Activated T-helper 1 cell treated with anti-CD3 and anti-CD28 coated beads, Interleukin-12 subunit alpha, Interleukin-12 subunit beta, Interleukin-2, Interleukin-4 antibody, amounts not matched to agents 30 ng/mL and 10 ng/mL and 1 ng/mL, durations not matched to agents 14 hours and 24 hours and 36 hours (primary cell): ENCODE data around the gene NOD1. TPM values are rescaled to one million over a fixed set of nuclear protein-coding genes. Genes with fewer than 3 reads are reported as not detected.
"Not testable (repeated sequence)": the region's sequence is repeated elsewhere in the genome, so short reads cannot be mapped to it uniquely, and the experiment has no call there.

Source experiments
- DNase-seq: peaks from one replicate; pipeline ENCODE4 v3.0.0; 2021; ENCODE audit warnings: low spot score
- H3K27ac Mint-ChIP-seq: one replicate; pipeline ENCODE4 v1.8.0; 2021; ENCODE audit warnings: mild to moderate bottlenecking, mixed read lengths
- H3K27me3 Mint-ChIP-seq: one replicate; pipeline ENCODE4 v1.8.0; 2022; ENCODE audit warnings: mild to moderate bottlenecking, moderate library complexity, mixed read lengths; ENCODE audit not compliant: insufficient read depth
- H3K36me3 Mint-ChIP-seq: one replicate; pipeline ENCODE4 v1.8.0; 2021; ENCODE audit warnings: low read depth, mixed read lengths
- H3K4me1 Mint-ChIP-seq: one replicate; pipeline ENCODE4 v1.8.0; 2021; ENCODE audit warnings: low read depth, mixed read lengths
- H3K4me3 Mint-ChIP-seq: one replicate; pipeline ENCODE4 v1.8.0; 2021; ENCODE audit warnings: mild to moderate bottlenecking, moderate library complexity, mixed read lengths
- H3K9me3 Mint-ChIP-seq: one replicate; pipeline ENCODE4 v1.8.0; 2021; ENCODE audit warnings: mixed read lengths
- intact Hi-C: fragments of 100-400 bp; cut with micrococcal nuclease; formaldehyde crosslinking; loops from one replicate; pipeline ENCODE4 v1.15.1; 2024
- total RNA-seq: library from RNA; stranded (reverse); gene quantifications from 2 replicates; pipeline ENCODE4 v1.2.3, GENCODE V29; 2022

NOD1 gene
- total RNA-seq, 1 donor from 2014 or later, result 9.1 TPM

DNA sequence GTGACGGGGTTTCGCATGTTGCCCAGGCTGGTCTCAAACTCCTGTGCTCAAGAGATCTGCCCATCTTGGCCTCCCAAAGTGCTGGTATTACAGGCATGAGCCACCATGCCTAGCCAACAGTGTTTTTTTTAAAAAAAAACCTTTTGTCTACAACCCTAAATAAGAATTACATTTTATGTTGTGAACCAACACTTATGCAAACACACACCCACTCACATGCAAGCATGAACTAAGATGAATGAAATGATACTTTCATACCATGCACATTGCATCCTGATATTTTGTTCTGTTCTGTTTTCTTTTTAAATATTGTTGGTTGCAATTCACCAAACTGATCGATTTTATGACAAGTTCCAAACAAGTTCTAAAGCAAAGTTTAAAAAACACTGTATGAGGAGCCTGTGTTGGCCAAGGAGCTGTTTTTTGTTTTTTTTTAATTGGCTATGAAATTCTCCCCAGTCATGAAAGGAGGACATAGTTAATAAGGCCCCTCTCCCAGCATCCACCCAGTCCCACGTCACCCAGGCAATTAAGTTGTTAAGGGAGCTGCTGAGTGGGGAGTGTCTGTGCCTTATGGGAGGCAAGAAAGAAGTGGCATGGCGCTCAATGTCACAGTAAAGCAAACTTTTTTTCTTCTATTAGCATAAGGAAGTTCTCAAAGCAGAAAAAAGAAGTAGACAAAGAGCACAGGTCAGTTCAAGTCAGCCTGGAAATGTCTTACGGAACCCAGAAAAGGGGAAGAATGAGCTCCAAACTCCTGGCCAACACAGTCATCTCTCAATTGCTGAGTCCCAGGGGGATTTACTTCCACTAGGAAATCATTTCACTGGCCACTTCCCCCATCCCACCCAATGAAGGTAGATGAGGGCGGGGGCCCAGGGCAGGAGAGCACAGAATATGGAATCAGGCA is 50.1 kb downstream of the NOD1 start:
- H3K4me1 Mint-ChIP-seq, result no peaks in the 10 kb centered on the region
- intact Hi-C loops, result no loop called here
- no peaks in the 10 kb centered on the region for H3K27me3 Mint-ChIP-seq

DNA sequence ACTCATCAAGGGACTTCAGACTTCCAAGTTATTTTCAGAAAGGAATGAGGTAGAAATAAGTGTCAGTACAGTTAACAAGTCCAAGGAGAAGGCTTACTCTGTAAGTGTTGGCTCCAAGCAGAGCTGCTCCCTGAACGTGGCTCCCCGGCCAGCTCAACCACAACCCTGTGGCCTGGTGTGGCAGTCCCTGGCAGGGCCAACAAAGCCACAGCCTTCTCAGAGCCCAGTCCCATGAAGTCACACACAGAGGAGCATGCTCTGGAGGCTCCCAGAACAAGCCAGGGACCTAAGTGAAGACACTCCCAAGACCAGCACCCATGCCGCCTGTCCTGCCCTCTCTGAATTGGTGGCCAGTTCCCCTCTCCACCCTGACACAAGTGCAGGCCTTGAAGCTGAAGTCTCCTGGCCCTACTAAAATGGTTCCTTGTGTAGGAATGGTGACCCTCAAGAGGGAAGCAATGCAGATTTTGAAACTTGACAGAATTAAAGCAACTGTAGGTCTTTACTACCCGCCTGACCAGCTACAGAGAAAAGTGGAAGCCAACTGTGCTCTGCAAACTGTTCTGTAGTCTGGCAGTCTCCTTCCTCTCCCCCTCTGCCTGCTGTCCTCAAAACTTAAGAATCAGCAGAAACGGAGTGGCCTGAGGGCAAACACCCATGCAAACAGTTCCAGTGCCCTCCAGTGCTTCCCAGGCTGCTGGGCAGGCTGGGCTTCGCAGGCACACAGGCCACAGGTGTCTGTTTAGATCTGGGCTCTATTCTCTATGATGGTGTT is 51.1 kb downstream of the NOD1 start:
- Mint-ChIP-seq H3K4me1 (no peaks in the 10 kb centered on the region), H3K27ac (no peak overlapping the region), H3K4me3 (no peak overlapping the region), H3K36me3 (peaks cover 31% of the 10 kb centered on the region), H3K27me3 (no peaks in the 10 kb centered on the region), H3K9me3 (no peaks in the 10 kb centered on the region)
- intact Hi-C loops, result no loop called here
- no peak for DNase-seq

More for the DNA sequence above, 50.1 kb downstream of the NOD1 start:
- Mint-ChIP-seq H3K9me3 (no peaks in the 10 kb centered on the region), H3K27ac (no peak overlapping the region), H3K36me3 (peaks cover 33% of the 10 kb centered on the region), H3K4me3 (no peak overlapping the region)
- no peak for DNase-seq

DNA sequence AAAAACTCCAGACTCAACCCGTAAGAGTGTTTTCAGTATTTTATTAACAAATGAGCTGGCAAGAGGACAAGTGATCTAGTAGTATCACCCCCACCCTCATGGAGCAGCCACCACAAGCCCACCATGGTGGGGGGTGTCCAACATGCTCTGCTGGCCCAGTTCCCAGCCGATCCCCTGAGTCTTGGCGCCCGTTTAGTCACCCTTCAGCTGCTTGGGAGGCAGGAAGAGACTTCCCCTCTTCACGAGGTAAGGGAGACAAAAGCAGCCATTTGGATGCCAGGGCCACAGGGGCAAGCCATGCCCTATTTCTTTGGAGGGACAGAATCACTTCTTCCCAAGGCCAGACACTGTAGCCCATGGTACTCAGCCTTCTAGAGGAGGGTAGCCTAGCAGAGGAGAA is 54.1 kb downstream of the NOD1 start:
- Mint-ChIP-seq H3K36me3 (peaks cover 34% of the 10 kb centered on the region), H3K9me3 (peaks cover 5% of the 10 kb centered on the region), H3K27me3 (no peaks in the 10 kb centered on the region), H3K4me3 (no peak overlapping the region), H3K27ac (no peak overlapping the region), H3K4me1 (no peaks in the 10 kb centered on the region)
- intact Hi-C loops, result no loop called here
- DNase-seq, result no peak

- Mint-ChIP-seq H3K27ac (no peak overlapping the region), H3K9me3 (peaks cover 5% of the 10 kb centered on the region), H3K36me3 (peaks cover 34% of the 10 kb centered on the region), H3K4me1 (no peaks in the 10 kb centered on the region), H3K4me3 (no peak overlapping the region), H3K27me3 (no peaks in the 10 kb centered on the region)
- intact Hi-C loops, result no loop called here
- DNase-seq, result no peak
Observed at GRCh38 chr7:30423788-30424505, 54.6 kb downstream of the NOD1 start.

DNA sequence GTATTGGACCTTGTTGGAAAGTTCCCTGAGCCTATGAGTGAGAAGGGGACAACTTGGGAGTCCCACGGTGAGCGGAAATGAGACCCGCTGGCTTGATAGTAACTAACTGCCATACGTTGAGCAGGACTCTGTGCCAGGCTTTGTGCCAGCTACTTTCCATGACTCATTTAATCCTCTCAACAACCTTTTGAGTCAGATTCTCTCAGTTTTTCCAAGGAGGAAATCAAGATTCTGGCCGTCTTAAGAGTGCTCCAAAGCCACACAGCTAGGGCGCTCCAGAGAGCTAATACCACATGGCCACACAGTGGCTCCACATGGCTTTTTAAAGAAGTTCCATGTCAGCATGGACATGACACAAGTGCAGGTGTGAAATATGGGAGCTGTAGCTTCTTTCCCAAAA is 55.7 kb downstream of the NOD1 start:
- Mint-ChIP-seq H3K36me3 (peaks cover 29% of the 10 kb centered on the region), H3K4me3 (no peak overlapping the region), H3K27me3 (no peaks in the 10 kb centered on the region), H3K27ac (no peak overlapping the region), H3K4me1 (no peaks in the 10 kb centered on the region), H3K9me3 (peaks cover 5% of the 10 kb centered on the region)
- no peak for DNase-seq
- intact Hi-C loops, result no loop called here

- intact Hi-C loops, result no loop called here
- no peak for DNase-seq
- no peak overlapping the region for H3K4me3 Mint-ChIP-seq
- H3K4me1 Mint-ChIP-seq, result no peaks in the 10 kb centered on the region
- H3K36me3 Mint-ChIP-seq, result peaks cover 23% of the 10 kb centered on the region
- no peak overlapping the region for H3K27ac Mint-ChIP-seq
- no peaks in the 10 kb centered on the region for H3K27me3 Mint-ChIP-seq
- peaks cover 5% of the 10 kb centered on the region for H3K9me3 Mint-ChIP-seq
Observed at GRCh38 chr7:30421647-30422196, 56.9 kb downstream of the NOD1 start.

DNA sequence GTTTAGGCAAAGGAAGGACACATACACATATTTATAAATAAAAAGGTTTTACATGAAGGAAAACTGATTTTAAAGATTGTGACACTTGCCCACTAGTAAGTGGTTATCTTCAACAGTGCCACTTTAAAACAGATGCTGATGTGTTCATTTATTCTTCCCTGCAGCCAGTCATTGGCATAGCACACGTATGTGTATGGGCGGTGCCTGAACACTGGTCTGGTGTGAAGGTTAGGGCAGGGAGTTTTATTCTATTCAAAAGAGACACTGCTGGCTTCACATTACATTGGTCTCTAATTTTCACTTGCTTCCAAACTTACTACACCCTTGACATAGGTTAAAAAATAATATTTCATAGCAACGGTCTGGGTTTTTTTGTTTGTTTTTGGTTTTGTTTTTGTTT is 57.9 kb downstream of the NOD1 start:
- peaks cover 5% of the 10 kb centered on the region for H3K9me3 Mint-ChIP-seq
- intact Hi-C loops, result no loop called here
- H3K4me1 Mint-ChIP-seq, result no peaks in the 10 kb centered on the region
- no peak for DNase-seq
- peaks cover 13% of the 10 kb centered on the region for H3K36me3 Mint-ChIP-seq
- H3K4me3 Mint-ChIP-seq, result no peak overlapping the region
- H3K27ac Mint-ChIP-seq, result no peak overlapping the region
- no peaks in the 10 kb centered on the region for H3K27me3 Mint-ChIP-seq

- DNase-seq, intact Hi-C loops: not testable (repeated sequence)
Observed at GRCh38 chr7:30420080-30420479, 58.5 kb downstream of the NOD1 start.

GRCh38 chr7:30413864-30414263 is 64.7 kb downstream of the NOD1 start:
- DNase-seq, result no peak
- Mint-ChIP-seq H3K27ac (no peak overlapping the region), H3K27me3 (no peaks in the 10 kb centered on the region), H3K4me1 (no peaks in the 10 kb centered on the region), H3K36me3 (no peaks in the 10 kb centered on the region), H3K9me3 (peaks cover 9% of the 10 kb centered on the region), H3K4me3 (no peak overlapping the region)
- intact Hi-C loops, result loop anchor here (1.0 to 2.0 kb wide), 3 partner anchors 129 to 249 kb away; partner anchors contain the start of gene ZNRF2

More at GRCh38 chr7:30420080-30420479, 58.5 kb downstream of the NOD1 start:
- not testable (repeated sequence) for H3K4me1 Mint-ChIP-seq, H3K9me3 Mint-ChIP-seq, H3K27ac Mint-ChIP-seq, H3K27me3 Mint-ChIP-seq, H3K4me3 Mint-ChIP-seq
- peaks cover 13% of the 10 kb centered on the region for H3K36me3 Mint-ChIP-seq

DNA sequence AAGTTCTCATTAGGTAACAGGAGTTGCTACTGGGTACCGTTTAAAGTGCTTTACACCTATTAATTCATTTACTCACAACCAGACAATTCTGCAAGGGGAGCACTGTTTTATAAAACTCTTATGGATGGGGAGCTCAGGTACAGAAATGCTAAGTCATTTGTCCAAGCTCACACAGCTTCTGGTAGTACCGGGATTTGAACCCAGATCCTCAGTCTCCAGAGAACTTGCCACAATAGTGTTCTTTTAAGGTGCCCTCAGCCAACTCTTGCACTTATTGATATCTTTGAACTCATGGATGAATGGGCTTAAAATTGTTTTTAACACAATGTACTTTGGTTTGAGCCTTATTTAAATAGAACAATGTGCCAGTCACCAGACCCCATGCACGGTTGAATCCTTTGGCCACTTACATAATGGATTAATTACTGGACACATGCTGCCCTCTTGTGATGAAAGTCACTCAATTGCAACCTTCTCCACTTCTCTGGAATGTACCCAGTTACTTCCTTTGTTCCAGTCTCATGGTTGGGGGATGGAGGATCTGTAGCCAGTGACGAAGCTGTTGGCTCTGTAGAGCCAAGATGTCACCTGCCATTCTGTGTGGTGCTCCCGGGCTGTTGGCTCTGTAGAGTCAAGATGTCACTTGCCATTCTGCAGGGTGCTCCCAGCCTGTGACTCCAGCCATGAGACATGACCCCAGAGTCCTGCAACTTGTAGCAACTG is 65.6 kb downstream of the NOD1 start:
- no peaks in the 10 kb centered on the region for H3K4me1 Mint-ChIP-seq
- no peak overlapping the region for H3K27ac Mint-ChIP-seq
- intact Hi-C loops, result loop anchor here (1.0 to 2.0 kb wide), 3 partner anchors 128 to 248 kb away; partner anchors contain the start of gene ZNRF2
- peaks cover 9% of the 10 kb centered on the region for H3K9me3 Mint-ChIP-seq
- no peaks in the 10 kb centered on the region for H3K27me3 Mint-ChIP-seq
- H3K36me3 Mint-ChIP-seq, result no peaks in the 10 kb centered on the region
- no peak overlapping the region for H3K4me3 Mint-ChIP-seq
- DNase-seq, result no peak

- H3K4me3 Mint-ChIP-seq, result no peak overlapping the region
- H3K9me3 Mint-ChIP-seq, result peaks cover 9% of the 10 kb centered on the region
- no peaks in the 10 kb centered on the region for H3K27me3 Mint-ChIP-seq
- intact Hi-C loops, result loop anchor here (2.0 kb wide), 2 partner anchors 127 to 247 kb away; partner anchors contain the start of gene ZNRF2
- no peaks in the 10 kb centered on the region for H3K36me3 Mint-ChIP-seq
- no peak overlapping the region for H3K27ac Mint-ChIP-seq
- no peaks in the 10 kb centered on the region for H3K4me1 Mint-ChIP-seq
- DNase-seq, result no peak
Observed at GRCh38 chr7:30411897-30412296, 66.7 kb downstream of the NOD1 start.

DNA sequence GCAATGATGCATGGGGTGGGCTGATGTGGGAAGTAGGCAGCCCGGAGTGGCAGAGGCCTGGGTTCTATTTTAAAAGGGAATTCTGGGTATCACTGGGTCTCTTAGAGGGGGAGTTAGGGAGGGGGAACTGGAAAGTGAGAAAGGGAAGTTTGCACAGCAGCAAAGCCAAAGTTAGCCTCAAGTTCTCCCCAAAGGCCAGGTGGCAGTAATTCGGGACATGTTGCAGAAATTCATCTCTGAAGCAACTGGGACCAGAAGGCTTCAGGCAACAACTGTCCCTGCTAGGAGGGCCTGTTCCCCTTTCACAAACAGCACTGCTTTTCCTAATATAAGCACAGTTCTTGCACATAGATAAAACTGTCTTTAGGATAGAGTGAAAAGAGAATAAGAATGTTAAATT is 67.4 kb downstream of the NOD1 start:
- H3K27ac Mint-ChIP-seq, result no peak overlapping the region
- no peak overlapping the region for H3K4me3 Mint-ChIP-seq
- no peak for DNase-seq
- peaks cover 9% of the 10 kb centered on the region for H3K9me3 Mint-ChIP-seq
- intact Hi-C loops, result no loop called here
- H3K36me3 Mint-ChIP-seq, result no peaks in the 10 kb centered on the region
- no peaks in the 10 kb centered on the region for H3K27me3 Mint-ChIP-seq
- H3K4me1 Mint-ChIP-seq, result no peaks in the 10 kb centered on the region
